ENCODE data around the gene CAMTA1. TPM values are rescaled to one million over a fixed set of nuclear protein-coding genes. Genes with fewer than 3 reads are reported as not detected.

CAMTA1 gene
- total RNA-seq, 1 donor from 2014 or later = 38.1 TPM

- no peak overlapping the region for H3K4me3 ChIP-seq (ENCODE audit: low read length in 3 of 3)
- H3K4me1 ChIP-seq (ENCODE audit: control insufficient read depth in 3 of 3, insufficient read depth in 3 of 3, low read length in 3 of 3) = peaks cover 9 to 18% (median 17%) of the 10 kb centered on the region in 3 donors
- H3K9me3 ChIP-seq (ENCODE audit: control insufficient read depth in 3 of 3, low read length in 3 of 3) = no peaks in the 10 kb centered on the region
- H3K27ac ChIP-seq (ENCODE audit: low read depth, low read length) = no peak overlapping the region
- H3K27me3 ChIP-seq (ENCODE audit: control insufficient read depth in 3 of 3, insufficient read depth in 3 of 3, low read length in 3 of 3) = peaks cover 13 to 30% (median 13%) of the 10 kb centered on the region in 3 donors
- H3K9ac ChIP-seq (ENCODE audit: low read depth in 1 of 3, low read length in 3 of 3) = no peak overlapping the region
- H3K36me3 ChIP-seq (ENCODE audit: control insufficient read depth in 3 of 3, insufficient read depth in 3 of 3, low read length in 3 of 3) = no peaks in the 10 kb centered on the region
Measured at GRCh38 chr1:7625401-7625800, 840.1 kb downstream of the CAMTA1 start.

- peaks cover 0 to 7% (median 2%) of the 10 kb centered on the region in 3 donors for H3K4me1 ChIP-seq (ENCODE audit: control insufficient read depth in 3 of 3, insufficient read depth in 3 of 3, low read length in 3 of 3)
- no peak overlapping the region for H3K4me3 ChIP-seq (ENCODE audit: low read length in 3 of 3)
- H3K9me3 ChIP-seq (ENCODE audit: control insufficient read depth in 3 of 3, low read length in 3 of 3) = no peaks in the 10 kb centered on the region
- H3K27ac ChIP-seq (ENCODE audit: low read depth, low read length) = no peak overlapping the region
- H3K9ac ChIP-seq (ENCODE audit: low read depth in 1 of 3, low read length in 3 of 3) = no peak overlapping the region
- H3K36me3 ChIP-seq (ENCODE audit: control insufficient read depth in 3 of 3, insufficient read depth in 3 of 3, low read length in 3 of 3) = no peaks in the 10 kb centered on the region
- H3K27me3 ChIP-seq (ENCODE audit: control insufficient read depth in 3 of 3, insufficient read depth in 3 of 3, low read length in 3 of 3) = peaks cover 13 to 54% (median 33%) of the 10 kb centered on the region in 3 donors
Measured at GRCh38 chr1:7628273-7628672, 843.0 kb downstream of the CAMTA1 start.

- Histone ChIP-seq H3K4me1 (ENCODE audit: control insufficient read depth in 3 of 3, insufficient read depth in 3 of 3, low read length in 3 of 3) (peaks cover 0 to 7% (median 2%) of the 10 kb centered on the region in 3 donors), H3K36me3 (ENCODE audit: control insufficient read depth in 3 of 3, insufficient read depth in 3 of 3, low read length in 3 of 3) (no peaks in the 10 kb centered on the region), H3K9me3 (ENCODE audit: control insufficient read depth in 3 of 3, low read length in 3 of 3) (no peaks in the 10 kb centered on the region), H3K27me3 (ENCODE audit: control insufficient read depth in 3 of 3, insufficient read depth in 3 of 3, low read length in 3 of 3) (peaks cover 13 to 60% (median 37%) of the 10 kb centered on the region in 3 donors), H3K27ac (ENCODE audit: low read depth, low read length) (no peak overlapping the region), H3K9ac (ENCODE audit: low read depth in 1 of 3, low read length in 3 of 3) (no peak overlapping the region), H3K4me3 (ENCODE audit: low read length in 3 of 3) (no peak overlapping the region)
Measured at GRCh38 chr1:7629011-7629410, 843.8 kb downstream of the CAMTA1 start.

GRCh38 chr1:7629465-7630195 lies 844.4 kb downstream of the CAMTA1 start:
- H3K36me3 ChIP-seq (ENCODE audit: control insufficient read depth in 3 of 3, insufficient read depth in 3 of 3, low read length in 3 of 3) = no peaks in the 10 kb centered on the region
- H3K27ac ChIP-seq (ENCODE audit: low read depth, low read length) = no peak overlapping the region
- H3K9ac ChIP-seq (ENCODE audit: low read depth in 1 of 3, low read length in 3 of 3) = no peak overlapping the region
- no peaks in the 10 kb centered on the region for H3K9me3 ChIP-seq (ENCODE audit: control insufficient read depth in 3 of 3, low read length in 3 of 3)
- peaks cover 0 to 7% (median 2%) of the 10 kb centered on the region in 3 donors for H3K4me1 ChIP-seq (ENCODE audit: control insufficient read depth in 3 of 3, insufficient read depth in 3 of 3, low read length in 3 of 3)
- no peak overlapping the region for H3K4me3 ChIP-seq (ENCODE audit: low read length in 3 of 3)
- H3K27me3 ChIP-seq (ENCODE audit: control insufficient read depth in 3 of 3, insufficient read depth in 3 of 3, low read length in 3 of 3) = peaks cover 11 to 61% (median 40%) of the 10 kb centered on the region in 3 donors

GRCh38 chr1:7630378-7630777 lies 845.1 kb downstream of the CAMTA1 start:
- H3K27ac ChIP-seq (ENCODE audit: low read depth, low read length) = no peak overlapping the region

GRCh38 chr1:7632176-7632575 lies 846.9 kb downstream of the CAMTA1 start:
- Histone ChIP-seq H3K4me1 (ENCODE audit: control insufficient read depth in 3 of 3, insufficient read depth in 3 of 3, low read length in 3 of 3) (peaks cover 0 to 7% (median 2%) of the 10 kb centered on the region in 3 donors), H3K36me3 (ENCODE audit: control insufficient read depth in 3 of 3, insufficient read depth in 3 of 3, low read length in 3 of 3) (no peaks in the 10 kb centered on the region), H3K9ac (ENCODE audit: low read depth in 1 of 3, low read length in 3 of 3) (no peak overlapping the region), H3K27me3 (ENCODE audit: control insufficient read depth in 3 of 3, insufficient read depth in 3 of 3, low read length in 3 of 3) (peaks cover 6 to 46% (median 36%) of the 10 kb centered on the region in 3 donors), H3K4me3 (ENCODE audit: low read length in 3 of 3) (no peak overlapping the region), H3K9me3 (ENCODE audit: control insufficient read depth in 3 of 3, low read length in 3 of 3) (no peaks in the 10 kb centered on the region), H3K27ac (ENCODE audit: low read depth, low read length) (no peak overlapping the region)

More at GRCh38 chr1:7630378-7630777, 845.1 kb downstream of the CAMTA1 start:
- H3K4me3 ChIP-seq (ENCODE audit: low read length in 3 of 3) = no peak overlapping the region
- peaks cover 6 to 56% (median 36%) of the 10 kb centered on the region in 3 donors for H3K27me3 ChIP-seq (ENCODE audit: control insufficient read depth in 3 of 3, insufficient read depth in 3 of 3, low read length in 3 of 3)
- no peaks in the 10 kb centered on the region for H3K9me3 ChIP-seq (ENCODE audit: control insufficient read depth in 3 of 3, low read length in 3 of 3)
- peaks cover 0 to 7% (median 2%) of the 10 kb centered on the region in 3 donors for H3K4me1 ChIP-seq (ENCODE audit: control insufficient read depth in 3 of 3, insufficient read depth in 3 of 3, low read length in 3 of 3)
- no peak overlapping the region for H3K9ac ChIP-seq (ENCODE audit: low read depth in 1 of 3, low read length in 3 of 3)
- no peaks in the 10 kb centered on the region for H3K36me3 ChIP-seq (ENCODE audit: control insufficient read depth in 3 of 3, insufficient read depth in 3 of 3, low read length in 3 of 3)

GRCh38 chr1:7632681-7633080 lies 847.4 kb downstream of the CAMTA1 start:
- peaks cover 6 to 46% (median 36%) of the 10 kb centered on the region in 3 donors for H3K27me3 ChIP-seq (ENCODE audit: control insufficient read depth in 3 of 3, insufficient read depth in 3 of 3, low read length in 3 of 3)
- no peak overlapping the region for H3K27ac ChIP-seq (ENCODE audit: low read depth, low read length)
- no peaks in the 10 kb centered on the region for H3K36me3 ChIP-seq (ENCODE audit: control insufficient read depth in 3 of 3, insufficient read depth in 3 of 3, low read length in 3 of 3)
- H3K9ac ChIP-seq (ENCODE audit: low read depth in 1 of 3, low read length in 3 of 3) = no peak overlapping the region
- H3K4me3 ChIP-seq (ENCODE audit: low read length in 3 of 3) = no peak overlapping the region
- peaks cover 0 to 7% (median 2%) of the 10 kb centered on the region in 3 donors for H3K4me1 ChIP-seq (ENCODE audit: control insufficient read depth in 3 of 3, insufficient read depth in 3 of 3, low read length in 3 of 3)
- no peaks in the 10 kb centered on the region for H3K9me3 ChIP-seq (ENCODE audit: control insufficient read depth in 3 of 3, low read length in 3 of 3)

- peaks cover 2 to 40% (median 36%) of the 10 kb centered on the region in 3 donors for H3K27me3 ChIP-seq (ENCODE audit: control insufficient read depth in 3 of 3, insufficient read depth in 3 of 3, low read length in 3 of 3)
- no peaks in the 10 kb centered on the region for H3K4me1 ChIP-seq (ENCODE audit: control insufficient read depth in 3 of 3, insufficient read depth in 3 of 3, low read length in 3 of 3)
- no peak overlapping the region for H3K27ac ChIP-seq (ENCODE audit: low read depth, low read length)
- H3K4me3 ChIP-seq (ENCODE audit: low read length in 3 of 3) = no peak overlapping the region
- no peaks in the 10 kb centered on the region for H3K36me3 ChIP-seq (ENCODE audit: control insufficient read depth in 3 of 3, insufficient read depth in 3 of 3, low read length in 3 of 3)
- no peaks in the 10 kb centered on the region for H3K9me3 ChIP-seq (ENCODE audit: control insufficient read depth in 3 of 3, low read length in 3 of 3)
- no peak overlapping the region for H3K9ac ChIP-seq (ENCODE audit: low read depth in 1 of 3, low read length in 3 of 3)
Measured at GRCh38 chr1:7633506-7634245, 848.4 kb downstream of the CAMTA1 start.

- peaks cover 0 to 36% (median 34%) of the 10 kb centered on the region in 3 donors for H3K27me3 ChIP-seq (ENCODE audit: control insufficient read depth in 3 of 3, insufficient read depth in 3 of 3, low read length in 3 of 3)
- no peaks in the 10 kb centered on the region for H3K4me1 ChIP-seq (ENCODE audit: control insufficient read depth in 3 of 3, insufficient read depth in 3 of 3, low read length in 3 of 3)
Measured at GRCh38 chr1:7634546-7635240, 849.4 kb downstream of the CAMTA1 start.

More at GRCh38 chr1:7634546-7635240, 849.4 kb downstream of the CAMTA1 start:
- Histone ChIP-seq H3K9ac (ENCODE audit: low read depth in 1 of 3, low read length in 3 of 3) (no peak overlapping the region), H3K4me3 (ENCODE audit: low read length in 3 of 3) (no peak overlapping the region), H3K9me3 (ENCODE audit: control insufficient read depth in 3 of 3, low read length in 3 of 3) (no peaks in the 10 kb centered on the region), H3K27ac (ENCODE audit: low read depth, low read length) (no peak overlapping the region), H3K36me3 (ENCODE audit: control insufficient read depth in 3 of 3, insufficient read depth in 3 of 3, low read length in 3 of 3) (no peaks in the 10 kb centered on the region)
